Stimulated activated CD4-positive, alpha-beta T cell treated with anti-CD3 and anti-CD28 coated beads, Interleukin-15, amount 100 ng/mL, for 24 hours (primary cell): ENCODE results near the gene CALHM2.

Experiments
- DNase-seq: peaks from one replicate; pipeline ENCODE4 v3.0.0-alpha.2; 2020

CALHM2 gene

DNA sequence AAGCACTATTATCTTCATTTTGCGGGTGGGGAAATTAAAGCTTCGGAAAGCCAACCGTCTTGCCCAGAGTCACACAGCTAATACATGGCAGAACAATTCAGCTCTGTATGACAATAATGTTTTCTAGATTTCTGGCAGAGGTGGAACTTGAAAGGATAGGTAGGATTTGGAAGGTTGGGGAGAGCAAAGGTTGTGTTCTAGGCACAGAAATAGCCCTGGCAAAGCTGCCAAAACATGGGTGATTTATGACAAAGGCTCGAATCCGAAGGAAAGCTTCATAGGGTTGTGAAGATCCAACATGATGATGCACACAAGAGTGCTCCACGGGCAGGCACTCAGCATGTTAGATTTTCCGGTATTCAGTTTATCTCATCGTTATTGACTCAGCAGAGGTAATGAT, 36.6 kb downstream of the CALHM2 start:
- DNase-seq: no peak

DNA sequence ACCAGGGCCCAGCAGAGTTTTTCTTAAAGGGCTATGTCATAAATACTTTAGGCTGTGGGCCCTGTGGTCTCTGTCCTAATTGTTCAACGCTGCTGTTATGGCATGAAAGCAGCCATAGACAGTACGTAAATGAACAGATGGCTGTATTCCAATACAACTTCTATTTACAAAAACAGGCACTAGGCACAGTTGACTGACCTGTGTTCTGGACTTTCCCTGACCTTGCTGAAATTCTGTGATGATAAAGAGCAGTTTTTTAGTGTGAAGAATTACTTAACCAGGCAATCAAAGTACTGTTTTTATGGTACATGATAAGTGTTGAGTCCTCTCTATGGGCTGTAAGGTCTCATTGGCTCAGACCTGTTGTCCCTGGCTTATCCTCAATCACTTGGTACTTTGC, 38.6 kb downstream of the CALHM2 start:
- DNase-seq: no peak

DNA sequence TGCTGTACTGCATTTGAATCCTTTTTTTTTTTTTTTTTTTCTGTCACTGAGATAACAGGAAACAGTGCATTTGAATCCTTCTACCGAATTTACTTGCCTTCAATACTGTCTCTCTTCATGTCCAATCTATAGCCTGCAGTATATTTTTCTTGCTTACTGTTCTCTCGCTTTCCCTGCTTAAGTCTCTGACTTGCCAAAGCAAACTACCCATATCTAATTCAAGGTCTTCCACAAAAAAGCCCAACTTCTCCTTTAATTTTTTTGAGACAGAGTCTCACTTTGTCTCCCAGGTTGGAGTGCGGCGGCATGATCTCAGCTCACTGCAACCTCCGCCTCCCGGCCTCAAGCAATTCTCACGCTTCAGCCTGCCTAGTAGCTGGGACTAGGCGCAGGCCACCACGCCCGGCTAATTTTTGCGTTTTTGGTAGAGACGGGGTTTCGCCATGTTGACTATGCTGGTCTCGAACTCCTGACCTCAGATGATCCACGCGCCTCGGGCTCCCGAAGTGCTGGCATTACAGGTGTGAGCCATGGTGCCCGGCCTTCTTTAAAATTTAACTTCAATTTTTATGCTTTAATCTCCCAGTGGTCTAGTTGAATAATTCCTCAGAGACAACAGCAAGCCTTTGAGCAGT, 54.9 kb downstream of the CALHM2 start:
- no peak for DNase-seq

DNA sequence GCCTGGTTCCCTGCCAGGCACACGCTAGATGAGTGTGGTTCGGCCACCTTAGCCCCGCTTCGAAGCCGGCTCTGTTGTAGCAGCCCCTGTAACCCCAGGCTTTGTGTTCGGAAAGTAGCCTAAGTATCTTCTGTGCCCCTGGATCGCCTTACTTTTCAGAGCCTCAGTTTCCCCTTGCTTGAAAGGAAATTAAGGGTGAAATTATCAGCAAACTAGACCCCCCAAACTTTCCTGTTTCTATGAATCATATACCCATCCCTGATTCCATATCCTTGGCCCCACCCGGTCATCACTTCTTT, 55.4 kb downstream of the CALHM2 start:
- no peak for DNase-seq
